Activated naive CD8-positive, alpha-beta T cell treated with anti-CD3 and anti-CD28 coated beads, Interleukin-2, amount 50 U/mL, for 16 hours (primary cell): Measurements from ENCODE around the gene MYOZ3.

Source experiments
- DNase-seq: peaks from one replicate; pipeline ENCODE4 v3.0.0-alpha.2; 2020; ENCODE audit warnings: low read depth, low spot score

Gene MYOZ3

GRCh38 chr5:150642991-150643710, 17.9 kb upstream of the MYOZ3 start:
- DNase-seq = no peak

GRCh38 chr5:150644058-150644457, 17.0 kb upstream of the MYOZ3 start:
- no peak for DNase-seq

DNA sequence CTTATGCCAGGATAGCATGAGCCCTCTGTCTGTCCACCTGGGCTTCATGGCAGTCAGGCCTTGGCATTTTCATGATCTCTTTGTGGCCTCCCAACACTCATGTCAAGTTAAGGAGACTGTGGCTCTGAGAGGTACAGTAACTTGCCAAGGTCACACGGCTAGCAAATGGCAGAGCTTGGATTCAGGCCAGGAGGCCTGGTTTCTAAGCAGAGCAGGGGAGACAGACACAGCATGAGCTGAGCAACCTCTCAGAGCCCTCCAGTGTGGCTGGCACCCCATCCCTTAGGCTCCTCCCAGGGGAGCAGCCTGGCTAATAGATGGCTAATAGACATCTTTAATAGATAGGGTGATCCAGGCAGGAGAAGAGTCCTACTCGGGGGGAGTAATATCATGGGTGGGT, 16.5 kb upstream of the MYOZ3 start:
- no peak for DNase-seq

- DNase-seq = no peak
These were observed 15.9 kb upstream of the MYOZ3 start for GRCh38 chr5:150645070-150645700.

DNA sequence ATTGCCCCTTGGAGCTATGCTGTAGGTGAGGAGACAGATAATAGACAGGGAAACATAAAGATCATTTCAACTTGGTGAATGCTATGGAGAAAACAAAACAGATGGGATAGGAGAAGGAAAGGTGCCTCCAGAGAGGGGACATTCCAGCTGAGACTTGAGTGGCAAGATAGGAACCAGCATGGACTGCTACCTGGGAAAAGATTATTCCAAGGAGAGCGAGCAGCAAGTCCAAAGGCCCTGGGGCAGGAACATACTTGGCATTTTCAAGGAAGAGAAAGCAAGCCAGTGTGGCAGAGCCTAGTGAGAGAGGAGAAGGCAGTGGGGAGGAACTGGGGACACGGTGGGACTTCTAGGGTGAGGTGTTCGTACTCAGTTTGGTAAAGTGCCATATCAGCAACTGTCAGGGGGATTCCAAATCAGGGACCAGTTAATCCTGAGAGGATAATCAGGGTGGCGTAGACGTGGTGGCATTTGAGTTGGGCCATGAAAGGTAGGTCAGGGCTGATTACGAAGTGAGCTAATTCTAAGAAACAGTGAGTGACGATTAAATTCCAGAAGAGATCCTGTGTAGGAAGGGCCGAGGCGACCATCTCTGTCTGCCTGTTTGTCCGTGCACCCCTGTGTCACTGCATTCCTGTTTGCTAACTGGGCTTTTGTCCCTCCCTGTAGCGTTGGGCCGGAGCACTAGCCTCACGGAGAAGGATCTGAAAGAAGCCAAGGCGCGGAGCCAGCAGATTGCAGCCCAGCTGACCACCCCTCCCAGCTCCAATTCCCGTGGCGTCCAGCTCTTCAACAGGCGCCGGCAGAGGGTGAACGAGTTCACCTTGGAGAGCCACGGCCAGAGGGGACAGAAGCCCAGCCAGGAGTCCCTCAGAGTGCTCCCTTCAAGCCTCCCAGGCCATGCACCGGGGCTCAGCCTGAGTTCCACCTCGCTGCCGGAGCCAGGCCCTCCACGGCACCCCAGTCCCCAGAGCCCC, 13.5 kb upstream of the MYOZ3 start:
- no peak for DNase-seq

GRCh38 chr5:150648294-150649107, 12.6 kb upstream of the MYOZ3 start:
- no peak for DNase-seq

DNA sequence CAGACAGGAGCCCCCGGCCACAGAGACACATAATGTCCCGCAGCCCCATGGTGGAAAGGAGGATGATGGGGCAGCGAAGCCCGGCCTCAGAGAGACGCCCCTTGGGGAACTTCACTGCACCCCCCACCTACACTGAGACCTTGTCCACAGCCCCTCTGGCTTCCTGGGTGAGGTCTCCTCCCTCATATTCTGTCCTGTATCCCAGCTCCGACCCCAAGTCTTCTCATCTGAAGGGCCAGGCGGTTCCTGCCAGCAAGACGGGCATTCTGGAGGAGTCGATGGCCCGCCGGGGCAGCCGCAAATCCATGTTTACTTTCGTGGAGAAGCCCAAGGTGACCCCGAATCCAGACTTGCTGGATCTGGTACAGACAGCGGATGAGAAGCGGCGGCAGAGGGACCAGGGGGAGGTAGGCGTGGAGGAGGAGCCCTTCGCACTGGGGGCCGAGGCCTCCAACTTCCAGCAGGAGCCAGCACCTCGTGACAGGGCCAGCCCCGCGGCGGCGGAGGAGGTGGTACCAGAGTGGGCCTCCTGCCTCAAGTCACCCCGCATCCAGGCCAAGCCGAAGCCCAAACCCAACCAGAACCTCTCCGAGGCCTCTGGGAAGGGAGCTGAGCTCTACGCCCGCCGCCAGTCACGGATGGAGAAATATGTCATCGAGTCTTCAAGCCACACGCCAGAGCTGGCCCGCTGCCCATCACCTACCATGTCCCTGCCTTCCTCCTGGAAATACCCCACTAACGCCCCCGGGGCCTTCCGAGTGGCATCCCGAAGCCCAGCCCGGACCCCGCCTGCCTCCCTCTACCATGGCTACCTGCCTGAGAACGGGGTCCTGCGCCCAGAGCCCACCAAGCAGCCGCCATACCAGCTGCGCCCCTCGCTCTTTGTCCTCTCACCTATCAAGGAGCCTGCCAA, 11.7 kb upstream of the MYOZ3 start:
- DNase-seq = no peak

GRCh38 chr5:150650021-150651006, 10.7 kb upstream of the MYOZ3 start:
- DNase-seq = no peak

GRCh38 chr5:150651382-150651781, 9.7 kb upstream of the MYOZ3 start:
- DNase-seq = no peak

DNA sequence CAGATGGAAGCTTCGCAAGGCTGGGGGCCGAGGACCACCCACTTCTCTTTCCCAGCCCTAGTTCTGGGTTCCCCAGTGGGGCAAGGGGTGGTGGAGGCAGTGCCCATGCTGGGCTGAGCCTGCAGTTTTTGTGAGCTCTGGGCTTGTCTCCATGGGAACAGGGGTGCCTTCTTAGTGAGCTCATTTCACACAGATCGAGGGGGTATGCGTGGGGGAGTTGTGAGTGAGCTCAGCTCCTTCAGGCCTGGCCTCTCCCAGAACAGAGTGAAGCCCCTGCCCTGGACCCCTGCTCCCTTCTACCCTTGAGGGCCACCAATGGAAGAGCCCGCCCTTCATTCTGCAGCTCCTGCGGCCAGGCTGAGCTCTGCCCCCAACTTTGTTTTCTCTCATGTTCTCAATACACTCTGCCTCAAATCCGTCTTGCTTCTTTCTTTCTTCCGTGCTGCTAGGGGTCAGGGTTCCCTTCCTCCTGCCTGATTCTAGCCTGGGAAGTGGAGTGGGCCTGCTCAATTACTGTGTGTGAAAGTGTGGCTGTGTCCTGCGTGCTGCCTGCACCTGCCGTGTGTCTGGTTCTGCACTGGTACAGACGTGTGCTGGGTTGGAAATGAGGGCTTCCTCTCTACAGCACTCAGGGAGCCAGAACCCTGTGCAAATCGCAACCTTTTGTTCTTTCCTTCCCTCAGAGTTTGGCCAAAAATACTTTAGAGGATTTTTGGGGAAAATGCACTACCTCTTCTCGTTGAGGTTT, 9.0 kb upstream of the MYOZ3 start:
- DNase-seq = no peak

DNA sequence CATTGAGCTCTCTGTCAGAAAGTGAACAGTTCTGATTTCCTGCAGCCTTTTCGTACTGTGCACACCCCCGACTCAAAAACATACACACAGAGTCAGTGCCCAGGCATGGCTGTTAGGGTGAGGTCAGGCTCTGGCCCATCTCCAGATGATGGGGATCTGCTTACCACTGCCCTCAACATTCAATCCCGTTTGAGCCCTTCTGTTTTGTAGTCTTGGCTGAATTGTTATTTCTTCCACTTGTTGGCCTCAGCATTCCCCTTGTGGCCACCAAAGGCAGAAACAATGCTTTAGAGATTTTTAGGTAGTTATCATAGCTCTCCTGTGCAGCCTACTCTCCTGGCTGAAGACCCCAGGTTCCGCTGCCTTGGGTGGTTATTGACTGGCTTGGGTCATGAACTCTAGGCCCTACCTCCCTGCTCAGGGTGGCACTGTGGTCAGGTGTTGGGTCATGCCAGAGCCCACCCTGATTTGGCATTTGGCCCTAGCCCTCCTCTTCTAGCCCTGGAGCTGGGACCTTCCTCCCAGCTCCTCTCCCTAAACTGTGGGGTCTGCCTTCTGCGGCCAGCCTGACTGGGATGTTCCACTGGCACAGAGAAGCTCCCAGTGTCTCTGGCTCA, 7.8 kb upstream of the MYOZ3 start:
- no peak for DNase-seq

DNA sequence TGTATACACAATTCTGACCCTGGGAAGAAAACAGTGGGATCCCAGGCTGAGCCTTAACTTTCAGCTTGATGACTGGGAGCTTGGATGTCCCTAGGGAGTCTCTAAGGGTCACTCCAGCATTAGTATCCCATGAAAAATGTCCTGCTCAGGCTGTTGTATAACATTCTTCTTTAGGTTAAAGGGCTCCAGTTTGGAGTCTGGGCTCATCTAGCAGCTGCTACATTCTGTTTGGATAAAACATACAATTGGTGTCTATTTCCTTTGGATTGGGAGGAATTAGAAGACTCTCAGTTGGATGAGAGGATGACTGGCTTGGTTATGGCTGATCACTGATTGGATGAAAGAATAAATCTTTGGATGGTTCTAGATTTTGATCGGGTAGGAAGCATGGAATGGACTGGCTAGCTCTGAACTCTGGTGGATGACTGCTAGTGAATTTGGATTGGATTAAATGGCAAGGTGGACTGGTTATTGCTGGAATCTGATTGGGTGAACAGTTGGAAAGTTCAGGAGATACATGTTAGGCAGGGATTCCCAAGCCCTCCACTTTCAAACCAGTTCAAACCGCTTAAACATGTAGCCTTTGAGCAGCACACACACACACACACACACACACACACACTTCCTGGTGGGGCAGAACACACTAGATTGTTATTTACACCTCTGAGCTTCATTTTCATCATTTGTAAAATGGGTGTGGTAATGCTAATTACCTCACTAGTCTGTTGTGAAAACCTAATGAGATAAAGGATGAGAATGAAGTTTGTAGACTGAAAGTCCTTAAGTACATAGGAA, 7.1 kb upstream of the MYOZ3 start:
- no peak for DNase-seq

DNA sequence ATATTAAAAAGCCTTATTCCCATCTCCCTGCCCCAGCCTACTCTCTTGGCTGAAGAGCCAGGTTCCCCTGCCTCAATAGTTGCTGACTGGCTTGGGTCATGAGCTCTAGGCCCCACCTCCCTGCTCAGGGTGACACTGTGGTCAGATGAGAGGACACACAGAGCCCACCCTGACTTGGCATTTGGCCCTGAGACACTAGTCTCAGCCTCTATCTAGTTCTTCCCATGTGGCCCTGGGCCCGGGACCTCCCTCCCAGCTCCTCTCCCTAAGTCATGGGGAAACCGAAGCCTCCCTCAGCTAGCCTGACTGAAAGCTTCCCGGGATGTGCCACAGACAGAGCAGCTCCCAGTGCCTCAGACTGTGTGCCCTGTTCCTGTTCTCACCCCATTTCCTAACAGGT, 5.8 kb upstream of the MYOZ3 start:
- no peak for DNase-seq

- DNase-seq = peak; percentile 24
These were observed 4.6 kb upstream of the MYOZ3 start for GRCh38 chr5:150656191-150657132.

GRCh38 chr5:150658121-150658520, 2.9 kb upstream of the MYOZ3 start:
- DNase-seq = no peak

DNA sequence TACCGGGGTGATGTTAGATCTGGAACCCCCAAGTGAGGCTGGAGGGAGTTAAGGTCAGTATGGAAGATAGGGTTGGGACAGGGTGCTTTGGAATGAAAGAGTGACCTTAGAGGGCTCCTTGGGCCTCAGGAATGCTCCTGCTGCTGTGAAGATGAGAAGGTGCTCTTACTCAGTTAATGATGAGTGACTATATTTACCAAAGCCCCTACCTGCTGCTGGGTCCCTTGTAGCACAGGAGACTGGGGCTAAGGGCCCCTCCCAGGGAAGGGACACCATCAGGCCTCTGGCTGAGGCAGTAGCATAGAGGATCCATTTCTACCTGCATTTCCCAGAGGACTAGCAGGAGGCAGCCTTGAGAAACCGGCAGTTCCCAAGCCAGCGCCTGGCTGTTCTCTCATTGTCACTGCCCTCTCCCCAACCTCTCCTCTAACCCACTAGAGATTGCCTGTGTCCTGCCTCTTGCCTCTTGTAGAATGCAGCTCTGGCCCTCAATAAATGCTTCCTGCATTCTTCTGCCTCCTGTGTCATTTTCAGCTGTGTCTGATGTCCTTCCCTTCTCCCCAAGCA, 2.3 kb upstream of the MYOZ3 start:
- no peak for DNase-seq
